HG02884 (cell line): Measurements from ENCODE around the gene ADCYAP1R1.
"Not testable (repeated sequence)": the region's sequence is repeated elsewhere in the genome, so short reads cannot be mapped to it uniquely, and the experiment has no call there.

Experiments used
- ATAC-seq: cut with Tn5 transposase; IDR thresholded peaks from one replicate; pipeline ENCODE4 v1.9.1; 2021; ENCODE audit warnings: mild to moderate bottlenecking, moderate library complexity; ENCODE audit not compliant: unreplicated experiment

ADCYAP1R1 gene

DNA sequence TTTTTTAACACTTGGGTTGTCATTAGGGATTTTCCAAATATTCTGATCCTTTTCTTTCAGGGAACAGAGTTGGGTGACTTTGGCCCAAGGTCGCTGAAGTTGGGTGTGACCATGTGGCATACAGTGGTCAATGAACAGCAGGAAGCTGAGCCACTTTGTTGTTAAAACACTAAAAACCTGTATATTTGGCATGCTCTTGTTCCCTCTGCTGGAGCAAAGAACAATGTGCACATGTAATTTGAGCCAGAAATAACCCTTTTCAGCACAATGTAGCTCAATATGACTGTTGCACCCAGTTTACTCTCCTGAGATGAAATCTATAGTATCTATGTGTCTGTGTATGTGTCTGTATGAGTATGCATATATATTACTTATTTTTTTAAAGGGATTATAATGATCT is 74.9 kb downstream of the ADCYAP1R1 start:
- no peak for ATAC-seq

- ATAC-seq: no peak
These were observed 77.0 kb downstream of the ADCYAP1R1 start for GRCh38 chr7:31129067-31129466.

DNA sequence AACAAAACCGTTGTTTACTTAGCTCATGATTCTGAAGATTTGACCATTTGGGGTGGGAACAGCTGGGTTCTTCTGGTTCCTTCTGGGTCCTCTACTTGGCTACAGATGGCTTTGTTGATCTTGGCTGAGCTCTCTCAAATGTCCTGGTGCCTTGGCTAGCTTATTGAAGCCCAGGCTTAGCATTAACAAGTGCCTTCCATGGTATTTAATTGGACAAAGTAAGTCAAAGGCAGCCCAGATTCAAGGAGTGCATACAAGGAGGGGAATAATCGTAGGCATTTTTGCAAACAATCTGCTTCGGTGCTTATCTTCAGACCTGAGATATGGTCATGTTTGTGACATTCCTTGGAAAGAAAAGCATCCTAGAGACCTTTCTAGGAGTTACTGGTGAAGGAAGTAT is 81.4 kb downstream of the ADCYAP1R1 start:
- ATAC-seq: no peak

GRCh38 chr7:31134246-31135188 is 82.4 kb downstream of the ADCYAP1R1 start:
- peak; percentile 87 for ATAC-seq

DNA sequence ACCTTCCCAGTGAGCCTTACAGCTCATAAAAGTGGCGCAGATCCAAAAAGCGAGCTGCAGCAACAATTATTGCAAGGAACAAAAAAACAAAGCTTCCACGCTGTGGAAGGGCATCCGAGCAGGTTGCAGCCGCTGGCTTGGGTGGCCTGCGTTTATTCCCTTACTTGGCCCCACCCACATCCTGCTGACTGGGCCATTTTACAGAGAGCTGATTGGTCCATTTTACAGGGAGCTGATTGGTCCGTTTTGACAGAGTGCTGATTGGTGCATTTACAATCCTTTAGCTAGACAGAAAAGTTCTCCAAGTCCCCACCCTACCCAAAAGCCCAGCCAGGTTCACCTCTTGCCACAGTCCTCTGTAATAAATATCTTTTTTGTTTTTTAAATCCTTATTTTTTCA is 85.1 kb downstream of the ADCYAP1R1 start:
- no peak for ATAC-seq

DNA sequence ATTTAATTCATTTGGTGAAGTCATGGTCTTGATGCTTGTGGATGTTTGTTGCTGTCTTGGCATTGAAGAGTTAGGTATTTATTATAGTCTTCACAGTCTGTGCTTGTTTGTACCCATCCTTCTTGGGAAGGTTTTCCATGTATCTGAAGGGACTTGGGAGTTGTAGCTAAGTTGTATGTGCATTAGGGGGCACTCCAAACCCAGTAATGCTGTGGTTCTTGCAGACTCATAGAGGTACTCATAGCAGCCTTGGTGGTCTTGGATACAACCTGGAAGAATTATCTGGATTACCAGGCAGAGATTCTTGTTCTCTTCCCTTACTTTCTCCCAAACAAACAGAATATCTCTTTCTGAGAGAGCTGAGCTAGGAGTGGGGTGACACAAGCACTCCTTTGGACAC is 93.2 kb downstream of the ADCYAP1R1 start:
- ATAC-seq: no peak

GRCh38 chr7:31146030-31146429 is 93.9 kb downstream of the ADCYAP1R1 start:
- no peak for ATAC-seq

DNA sequence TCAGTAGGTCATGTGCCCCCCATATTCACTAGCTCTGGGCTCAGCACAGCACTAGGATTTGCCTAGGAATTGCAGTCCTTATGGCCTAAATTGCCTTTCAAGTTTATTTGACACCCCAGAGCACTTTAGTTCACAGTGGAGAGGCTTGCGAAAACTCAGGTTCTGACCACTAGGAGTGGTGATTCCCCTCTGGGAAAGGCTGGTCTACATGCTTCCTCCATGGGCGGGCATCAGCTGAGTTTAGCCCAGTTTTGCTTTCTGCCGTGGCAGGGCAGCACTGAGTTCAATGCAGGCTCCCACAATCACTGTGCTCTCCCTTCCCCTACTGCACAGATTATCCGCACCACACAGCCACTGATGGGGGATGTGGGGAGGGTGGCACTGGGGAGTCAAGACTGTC is 94.4 kb downstream of the ADCYAP1R1 start:
- no peak for ATAC-seq

GRCh38 chr7:31151849-31152248 is 99.7 kb downstream of the ADCYAP1R1 start:
- ATAC-seq: no peak

- ATAC-seq: not testable (repeated sequence)
These were observed 101.2 kb downstream of the ADCYAP1R1 start for GRCh38 chr7:31153318-31153717.

- ATAC-seq: no peak
These were observed 108.8 kb downstream of the ADCYAP1R1 start for GRCh38 chr7:31160941-31161340.
